Measurements from ENCODE around the gene OR10Z1. TPM values are rescaled to one million over a fixed set of nuclear protein-coding genes. Genes with fewer than 3 reads are reported as not detected.

The OR10Z1 gene
- total RNA-seq, 4 donors from 2014 or later: not detected

- H3K36me3 ChIP-seq: no peaks in the 10 kb centered on the region
- TF ChIP-seq POLR2A (IDR thresholded peaks at IDR 0.05): no peak
- TF ChIP-seq, protein P1, sequence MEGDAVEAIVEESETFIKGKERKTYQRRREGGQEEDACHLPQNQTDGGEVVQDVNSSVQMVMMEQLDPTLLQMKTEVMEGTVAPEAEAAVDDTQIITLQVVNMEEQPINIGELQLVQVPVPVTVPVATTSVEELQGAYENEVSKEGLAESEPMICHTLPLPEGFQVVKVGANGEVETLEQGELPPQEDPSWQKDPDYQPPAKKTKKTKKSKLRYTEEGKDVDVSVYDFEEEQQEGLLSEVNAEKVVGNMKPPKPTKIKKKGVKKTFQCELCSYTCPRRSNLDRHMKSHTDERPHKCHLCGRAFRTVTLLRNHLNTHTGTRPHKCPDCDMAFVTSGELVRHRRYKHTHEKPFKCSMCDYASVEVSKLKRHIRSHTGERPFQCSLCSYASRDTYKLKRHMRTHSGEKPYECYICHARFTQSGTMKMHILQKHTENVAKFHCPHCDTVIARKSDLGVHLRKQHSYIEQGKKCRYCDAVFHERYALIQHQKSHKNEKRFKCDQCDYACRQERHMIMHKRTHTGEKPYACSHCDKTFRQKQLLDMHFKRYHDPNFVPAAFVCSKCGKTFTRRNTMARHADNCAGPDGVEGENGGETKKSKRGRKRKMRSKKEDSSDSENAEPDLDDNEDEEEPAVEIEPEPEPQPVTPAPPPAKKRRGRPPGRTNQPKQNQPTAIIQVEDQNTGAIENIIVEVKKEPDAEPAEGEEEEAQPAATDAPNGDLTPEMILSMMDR (IDR thresholded peaks at IDR 0.05): no peak
- H3K4me1 ChIP-seq: no peaks in the 10 kb centered on the region
- no peak for DNase-seq
- H3K4me3 ChIP-seq: no peak overlapping the region
- intact Hi-C loops (cut with DNase I): no loop called here
- 90 to 91% methylated on average over 2 of the region's 2 CpGs for WGBS, 2 donors
- H3K27me3 ChIP-seq: no peaks in the 10 kb centered on the region
- peaks cover 0 to 23% (median 3%) of the 10 kb centered on the region in 3 donors for H3K9me3 ChIP-seq
- no peak overlapping the region for H3K27ac ChIP-seq
Observed at GRCh38 chr1:158600735-158601134, 4.3 kb upstream of the OR10Z1 start.

GRCh38 chr1:158607296-158607695 lies 2.2 kb downstream of the OR10Z1 start:
- Histone ChIP-seq H3K27ac (no peak overlapping the region), H3K36me3 (no peaks in the 10 kb centered on the region), H3K9me3 (no peaks in the 10 kb centered on the region), H3K4me3 (no peak overlapping the region), H3K27me3 (no peaks in the 10 kb centered on the region), H3K4me1 (no peaks in the 10 kb centered on the region)
- no peak for DNase-seq
- intact Hi-C loops (cut with DNase I): no loop called here
- 50 to 70% methylated on average over 1 of the region's 1 CpG for WGBS, 2 donors
- no peak for TF ChIP-seq POLR2A (IDR thresholded peaks at IDR 0.05)
- TF ChIP-seq, protein P1 (IDR thresholded peaks at IDR 0.05): no peak

GRCh38 chr1:158611916-158612315 lies 6.8 kb downstream of the OR10Z1 start:
- no peaks in the 10 kb centered on the region for H3K4me1 ChIP-seq
- intact Hi-C loops (cut with DNase I): no loop called here
- no peaks in the 10 kb centered on the region for H3K27me3 ChIP-seq
- DNase-seq: no peak
- H3K36me3 ChIP-seq: no peaks in the 10 kb centered on the region
- TF ChIP-seq, protein P1 (IDR thresholded peaks at IDR 0.05): no peak
- no peak for TF ChIP-seq POLR2A (IDR thresholded peaks at IDR 0.05)
- H3K4me3 ChIP-seq: no peak overlapping the region
- no peaks in the 10 kb centered on the region for H3K9me3 ChIP-seq
- WGBS, 2 donors: 48 to 61% methylated on average over 3 of the region's 3 CpGs
- no peak overlapping the region for H3K27ac ChIP-seq

- no peaks in the 10 kb centered on the region for H3K9me3 ChIP-seq
- H3K4me3 ChIP-seq: no peak overlapping the region
- H3K4me1 ChIP-seq: no peaks in the 10 kb centered on the region
- DNase-seq: no peak
- intact Hi-C loops (cut with DNase I): no loop called here
- TF ChIP-seq, protein P1 (IDR thresholded peaks at IDR 0.05): no peak
- TF ChIP-seq POLR2A (IDR thresholded peaks at IDR 0.05): no peak
- no peak overlapping the region for H3K27ac ChIP-seq
- H3K27me3 ChIP-seq: no peaks in the 10 kb centered on the region
- WGBS, 2 donors: 88 to 94% methylated on average over 2 of the region's 3 CpGs
- H3K36me3 ChIP-seq: no peaks in the 10 kb centered on the region
Observed at GRCh38 chr1:158613764-158614163, 8.7 kb downstream of the OR10Z1 start.

GRCh38 chr1:158638146-158638545 lies 33.1 kb downstream of the OR10Z1 start:
- intact Hi-C loops (cut with DNase I): no loop called here
- no peak for DNase-seq
- Histone ChIP-seq H3K27me3 (no peaks in the 10 kb centered on the region), H3K9me3 (no peaks in the 10 kb centered on the region), H3K27ac (no peak overlapping the region), H3K4me3 (no peak overlapping the region), H3K36me3 (no peaks in the 10 kb centered on the region), H3K4me1 (no peaks in the 10 kb centered on the region)
- TF ChIP-seq, protein P1 (IDR thresholded peaks at IDR 0.05): no peak
- no peak for TF ChIP-seq POLR2A (IDR thresholded peaks at IDR 0.05)
- 73 to 79% methylated on average over 4 of the region's 4 CpGs for WGBS, 2 donors
